Body of pancreas (tissue), 4 donors: ENCODE data around the gene SERTAD1.

Experiments used
- POLR2A ChIP-seq, 3 donors: fragments of 450-650 bp; IDR thresholded peaks; one replicate each; pipeline ENCODE4 v1.6.1; 2016; ENCODE audit warnings: antibody characterized with exemption in 3 of 3, mild to moderate bottlenecking in 2 of 3
- TF ChIP-seq, protein P1 (sequence below), 7 experiments: fragments of 450-650 bp in 4 of 7; fragments of 200-600 bp in 3 of 7; sonication (generic) in 3 of 7; IDR thresholded peaks; one replicate each; pipeline ENCODE4 v1.5.1; 2016 to 2019; ENCODE audit warnings: antibody characterized with exemption in 7 of 7

- TF ChIP-seq POLR2A (IDR thresholded peaks at IDR 0.05), result no peak
- TF ChIP-seq, protein P1, sequence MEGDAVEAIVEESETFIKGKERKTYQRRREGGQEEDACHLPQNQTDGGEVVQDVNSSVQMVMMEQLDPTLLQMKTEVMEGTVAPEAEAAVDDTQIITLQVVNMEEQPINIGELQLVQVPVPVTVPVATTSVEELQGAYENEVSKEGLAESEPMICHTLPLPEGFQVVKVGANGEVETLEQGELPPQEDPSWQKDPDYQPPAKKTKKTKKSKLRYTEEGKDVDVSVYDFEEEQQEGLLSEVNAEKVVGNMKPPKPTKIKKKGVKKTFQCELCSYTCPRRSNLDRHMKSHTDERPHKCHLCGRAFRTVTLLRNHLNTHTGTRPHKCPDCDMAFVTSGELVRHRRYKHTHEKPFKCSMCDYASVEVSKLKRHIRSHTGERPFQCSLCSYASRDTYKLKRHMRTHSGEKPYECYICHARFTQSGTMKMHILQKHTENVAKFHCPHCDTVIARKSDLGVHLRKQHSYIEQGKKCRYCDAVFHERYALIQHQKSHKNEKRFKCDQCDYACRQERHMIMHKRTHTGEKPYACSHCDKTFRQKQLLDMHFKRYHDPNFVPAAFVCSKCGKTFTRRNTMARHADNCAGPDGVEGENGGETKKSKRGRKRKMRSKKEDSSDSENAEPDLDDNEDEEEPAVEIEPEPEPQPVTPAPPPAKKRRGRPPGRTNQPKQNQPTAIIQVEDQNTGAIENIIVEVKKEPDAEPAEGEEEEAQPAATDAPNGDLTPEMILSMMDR (IDR thresholded peaks at IDR 0.05), result no peak
Measured at GRCh38 chr19:40461669-40462221, 36.0 kb upstream of the SERTAD1 start.
